GM23338 (cell line): ENCODE measurements around the gene PMM1. TPM values are rescaled to one million over a fixed set of nuclear protein-coding genes. Genes with fewer than 3 reads are reported as not detected.

Source experiments
- ATAC-seq: fragments of 200-7000 bp; cut with Tn5 transposase; 3 replicates; pipeline ENCODE4 v1.9.1; 2020
- DNase-seq: peaks from one replicate; pipeline ENCODE4 v3.0.0-alpha.2; 2015; ENCODE audit warnings: low spot score
- H2AFZ ChIP-seq: fragments of 200-600 bp; sonication (generic); 2 replicates; pipeline ENCODE4 v1.8.0; 2016; ENCODE audit warnings: antibody characterized with exemption, mild to moderate bottlenecking, moderate library complexity
- H3F3A ChIP-seq: fragments of 200-600 bp; sonication (generic); replicated peaks from 2 replicates; pipeline ENCODE4 v1.8.0; 2017; ENCODE audit warnings: antibody characterized with exemption, mixed run types, low read depth
- H3K27ac ChIP-seq: fragments of 200-600 bp; sonication (generic); 2 replicates; pipeline ENCODE4 v1.6.1; 2016; ENCODE audit warnings: low read depth
- H3K27me3 ChIP-seq: fragments of 200-600 bp; sonication (generic); 2 replicates; pipeline ENCODE4 v1.8.0; 2016; ENCODE audit warnings: mild to moderate bottlenecking, mixed run types, moderate library complexity; ENCODE audit not compliant: insufficient read depth
- H3K36me3 ChIP-seq: fragments of 200-600 bp; sonication (generic); 2 replicates; pipeline ENCODE4 v1.8.0; 2016; ENCODE audit warnings: mild to moderate bottlenecking; ENCODE audit not compliant: insufficient read depth
- H3K4me1 ChIP-seq: fragments of 200-600 bp; sonication (generic); 2 replicates; pipeline ENCODE4 v1.8.0; 2016; ENCODE audit warnings: mild to moderate bottlenecking, moderate library complexity; ENCODE audit not compliant: insufficient read depth
- H3K4me2 ChIP-seq: fragments of 200-600 bp; sonication (generic); 2 replicates; pipeline ENCODE4 v1.7.1; 2017; ENCODE audit warnings: mixed run types
- H3K4me3 ChIP-seq: fragments of 200-600 bp; sonication (generic); 2 replicates; pipeline ENCODE4 v1.6.1; 2016; ENCODE audit warnings: mixed run types
- H3K79me2 ChIP-seq: fragments of 200-600 bp; sonication (generic); replicated peaks from 2 replicates; pipeline ENCODE4 v1.8.0; 2017; ENCODE audit warnings: mild to moderate bottlenecking; ENCODE audit not compliant: insufficient read depth
- H3K9me2 ChIP-seq: fragments of 200-600 bp; sonication (generic); 2 replicates; pipeline ENCODE4 v1.8.0; 2017; ENCODE audit not compliant: insufficient read depth
- H4K20me1 ChIP-seq: fragments of 200-600 bp; sonication (generic); replicated peaks from 2 replicates; pipeline ENCODE4 v1.8.0; 2017; ENCODE audit warnings: mild to moderate bottlenecking; ENCODE audit not compliant: insufficient read depth
- H3K27ac Mint-ChIP-seq: 2 replicates; pipeline ENCODE4 v1.8.0; 2020; ENCODE audit warnings: inconsistent platforms, mild to moderate bottlenecking, moderate library complexity, mixed read lengths
- H3K27me3 Mint-ChIP-seq: 3 replicates; pipeline ENCODE4 v1.8.0; 2022; ENCODE audit warnings: low read depth, mild to moderate bottlenecking, moderate library complexity, mixed read lengths, inconsistent platforms; ENCODE audit not compliant: insufficient read depth, poor library complexity
- H3K36me3 Mint-ChIP-seq: 3 replicates; pipeline ENCODE4 v1.8.0; 2021; ENCODE audit warnings: low read depth, mild to moderate bottlenecking, inconsistent platforms, moderate library complexity, mixed read lengths
- H3K4me1 Mint-ChIP-seq: 3 replicates; pipeline ENCODE4 v1.8.0; 2020; ENCODE audit warnings: mild to moderate bottlenecking, inconsistent platforms, mixed read lengths
- H3K4me3 Mint-ChIP-seq: 3 replicates; pipeline ENCODE4 v1.8.0; 2021; ENCODE audit warnings: moderate library complexity, mild to moderate bottlenecking, inconsistent platforms, mixed read lengths
- H3K9me3 Mint-ChIP-seq: 3 replicates; pipeline ENCODE4 v1.8.0; 2020; ENCODE audit warnings: moderate library complexity, mild to moderate bottlenecking, inconsistent platforms, mixed read lengths
- CREB1 ChIP-seq: fragments of 250-450 bp; sonication (Bioruptor Pico); IDR thresholded peaks from 2 replicates; pipeline ENCODE4 v1.5.0; 2020; ENCODE audit warnings: low read depth, mild to moderate bottlenecking, moderate library complexity
- EZH2 ChIP-seq: fragments of 200-600 bp; sonication (generic); IDR thresholded peaks from one replicate; pipeline ENCODE4 v1.8.0; 2017; ENCODE audit warnings: antibody characterized with exemption, mild to moderate bottlenecking, low read depth; ENCODE audit not compliant: unreplicated experiment
- EZH2phosphoT487 ChIP-seq: fragments of 200-600 bp; sonication (generic); IDR thresholded peaks from one replicate; pipeline ENCODE4 v1.8.1; 2018; ENCODE audit warnings: antibody characterized with exemption; ENCODE audit not compliant: unreplicated experiment
- JUNB ChIP-seq: IDR thresholded peaks from one replicate; pipeline ENCODE4 v1.6.1; 2016; ENCODE audit warnings: antibody characterized with exemption; ENCODE audit not compliant: unreplicated experiment
- NANOG ChIP-seq: IDR thresholded peaks from 2 replicates; pipeline ENCODE4 v1.6.1; 2016; ENCODE audit warnings: antibody characterized with exemption, borderline replicate concordance
- POLR2AphosphoS5 ChIP-seq: IDR thresholded peaks from 2 replicates; pipeline ENCODE4 v1.6.1; 2016; ENCODE audit warnings: antibody characterized with exemption, low read depth
- STAT1 ChIP-seq: IDR thresholded peaks from one replicate; pipeline ENCODE4 v1.6.1; 2016; ENCODE audit warnings: antibody characterized with exemption; ENCODE audit not compliant: unreplicated experiment
- ZNF114 ChIP-seq: fragments of 250-450 bp; sonication (Bioruptor Pico); IDR thresholded peaks from 2 replicates; pipeline ENCODE4 v1.5.0; 2020; ENCODE audit warnings: mild to moderate bottlenecking, moderate library complexity
- ZNF331 ChIP-seq: fragments of 250-450 bp; sonication (Bioruptor Pico); IDR thresholded peaks from 2 replicates; pipeline ENCODE4 v1.5.0; 2020; ENCODE audit warnings: low read depth, mild to moderate bottlenecking, moderate library complexity
- ZNF462 ChIP-seq: fragments of 250-450 bp; sonication (Bioruptor Pico); IDR thresholded peaks from 2 replicates; pipeline ENCODE4 v1.5.0; 2020; ENCODE audit warnings: mild to moderate bottlenecking, moderate library complexity
- polyA plus RNA-seq: library from polyadenylated mRNA; unstranded; fragments of >200 nt; fragmentation: Nextera tagmentation; extraction: Ambion mirVana; gene quantifications from 2 replicates; pipeline ENCODE4 v1.2.1, GENCODE V29; 2016
- total RNA-seq: library from RNA; depleted of rRNA; stranded (reverse); fragments of >200 nt; shearing (Covaris generic); gene quantifications from 2 replicates; pipeline ENCODE4 v1.2.3, GENCODE V29; 2014
- TF ChIP-seq, protein P1 (sequence below): IDR thresholded peaks from 2 replicates; pipeline ENCODE4 v1.6.1; 2016; ENCODE audit warnings: antibody characterized with exemption
- TF ChIP-seq, protein P2 (sequence below): IDR thresholded peaks from one replicate; pipeline ENCODE4 v1.6.1; 2018; ENCODE audit warnings: antibody characterized with exemption; ENCODE audit not compliant: unreplicated experiment
- TF ChIP-seq, protein P3 (sequence below), 2 experiments: fragments of 200-600 bp in 1 of 2; sonication (generic) in 1 of 2; conservative IDR thresholded peaks; 2 replicates each; pipeline versions ENCODE4 v1.5.1 to v1.6.1; 2016 to 2017; ENCODE audit warnings: antibody characterized with exemption in 2 of 2, low read depth in 2 of 2, mild to moderate bottlenecking in 2 of 2, moderate library complexity in 1 of 2

The PMM1 gene
- total and polyA plus RNA-seq, 2 experiments from 2014 or later, result 8.7 to 9.9 TPM

GRCh38 chr22:41587347-41587723 is 2.3 kb downstream of the PMM1 start:
- Mint-ChIP-seq H3K36me3 (peaks cover 2% of the 10 kb centered on the region; the same call in 1 of the 3 replicates), H3K4me3 (no peak overlapping the region), H3K27ac (no peak overlapping the region), H3K9me3 (peaks cover 3% of the 10 kb centered on the region; the same call in 1 of the 3 replicates), H3K27me3 (peaks cover 8% of the 10 kb centered on the region), H3K4me1 (peaks cover 6% of the 10 kb centered on the region; the same call in 2 of the 3 replicates)
- ATAC-seq, result no peak
- Histone ChIP-seq H3F3A (0 out of 2 replicates have a peak, but pooled peaks cover 4% of the 10 kb centered on the region), H3K27ac (no peak overlapping the region), H3K27me3 (no peaks in the 10 kb centered on the region), H4K20me1 (no peaks in the 10 kb centered on the region), H2AFZ (no peak overlapping the region), H3K4me2 (no peak overlapping the region), H3K9me2 (no peaks in the 10 kb centered on the region), H3K79me2 (no peaks in the 10 kb centered on the region), H3K4me3 (no peak overlapping the region), H3K4me1 (peaks cover 6% of the 10 kb centered on the region), H3K36me3 (no peaks in the 10 kb centered on the region)
- no peak for DNase-seq
- no peak for TF ChIP-seq EZH2phosphoT487
- no peak for TF ChIP-seq NANOG
- TF ChIP-seq, protein P1, sequence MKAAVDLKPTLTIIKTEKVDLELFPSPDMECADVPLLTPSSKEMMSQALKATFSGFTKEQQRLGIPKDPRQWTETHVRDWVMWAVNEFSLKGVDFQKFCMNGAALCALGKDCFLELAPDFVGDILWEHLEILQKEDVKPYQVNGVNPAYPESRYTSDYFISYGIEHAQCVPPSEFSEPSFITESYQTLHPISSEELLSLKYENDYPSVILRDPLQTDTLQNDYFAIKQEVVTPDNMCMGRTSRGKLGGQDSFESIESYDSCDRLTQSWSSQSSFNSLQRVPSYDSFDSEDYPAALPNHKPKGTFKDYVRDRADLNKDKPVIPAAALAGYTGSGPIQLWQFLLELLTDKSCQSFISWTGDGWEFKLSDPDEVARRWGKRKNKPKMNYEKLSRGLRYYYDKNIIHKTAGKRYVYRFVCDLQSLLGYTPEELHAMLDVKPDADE, result no peak
- TF ChIP-seq STAT1, result no peak
- TF ChIP-seq POLR2AphosphoS5, result no peak
- TF ChIP-seq ZNF462 (CRISPR knock-in tag), result no peak
- TF ChIP-seq ZNF114 (CRISPR knock-in tag), result no peak
- TF ChIP-seq ZNF331 (CRISPR knock-in tag), result no peak
- TF ChIP-seq, protein P2, sequence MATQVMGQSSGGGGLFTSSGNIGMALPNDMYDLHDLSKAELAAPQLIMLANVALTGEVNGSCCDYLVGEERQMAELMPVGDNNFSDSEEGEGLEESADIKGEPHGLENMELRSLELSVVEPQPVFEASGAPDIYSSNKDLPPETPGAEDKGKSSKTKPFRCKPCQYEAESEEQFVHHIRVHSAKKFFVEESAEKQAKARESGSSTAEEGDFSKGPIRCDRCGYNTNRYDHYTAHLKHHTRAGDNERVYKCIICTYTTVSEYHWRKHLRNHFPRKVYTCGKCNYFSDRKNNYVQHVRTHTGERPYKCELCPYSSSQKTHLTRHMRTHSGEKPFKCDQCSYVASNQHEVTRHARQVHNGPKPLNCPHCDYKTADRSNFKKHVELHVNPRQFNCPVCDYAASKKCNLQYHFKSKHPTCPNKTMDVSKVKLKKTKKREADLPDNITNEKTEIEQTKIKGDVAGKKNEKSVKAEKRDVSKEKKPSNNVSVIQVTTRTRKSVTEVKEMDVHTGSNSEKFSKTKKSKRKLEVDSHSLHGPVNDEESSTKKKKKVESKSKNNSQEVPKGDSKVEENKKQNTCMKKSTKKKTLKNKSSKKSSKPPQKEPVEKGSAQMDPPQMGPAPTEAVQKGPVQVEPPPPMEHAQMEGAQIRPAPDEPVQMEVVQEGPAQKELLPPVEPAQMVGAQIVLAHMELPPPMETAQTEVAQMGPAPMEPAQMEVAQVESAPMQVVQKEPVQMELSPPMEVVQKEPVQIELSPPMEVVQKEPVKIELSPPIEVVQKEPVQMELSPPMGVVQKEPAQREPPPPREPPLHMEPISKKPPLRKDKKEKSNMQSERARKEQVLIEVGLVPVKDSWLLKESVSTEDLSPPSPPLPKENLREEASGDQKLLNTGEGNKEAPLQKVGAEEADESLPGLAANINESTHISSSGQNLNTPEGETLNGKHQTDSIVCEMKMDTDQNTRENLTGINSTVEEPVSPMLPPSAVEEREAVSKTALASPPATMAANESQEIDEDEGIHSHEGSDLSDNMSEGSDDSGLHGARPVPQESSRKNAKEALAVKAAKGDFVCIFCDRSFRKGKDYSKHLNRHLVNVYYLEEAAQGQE, result no peak
- TF ChIP-seq, protein P3, sequence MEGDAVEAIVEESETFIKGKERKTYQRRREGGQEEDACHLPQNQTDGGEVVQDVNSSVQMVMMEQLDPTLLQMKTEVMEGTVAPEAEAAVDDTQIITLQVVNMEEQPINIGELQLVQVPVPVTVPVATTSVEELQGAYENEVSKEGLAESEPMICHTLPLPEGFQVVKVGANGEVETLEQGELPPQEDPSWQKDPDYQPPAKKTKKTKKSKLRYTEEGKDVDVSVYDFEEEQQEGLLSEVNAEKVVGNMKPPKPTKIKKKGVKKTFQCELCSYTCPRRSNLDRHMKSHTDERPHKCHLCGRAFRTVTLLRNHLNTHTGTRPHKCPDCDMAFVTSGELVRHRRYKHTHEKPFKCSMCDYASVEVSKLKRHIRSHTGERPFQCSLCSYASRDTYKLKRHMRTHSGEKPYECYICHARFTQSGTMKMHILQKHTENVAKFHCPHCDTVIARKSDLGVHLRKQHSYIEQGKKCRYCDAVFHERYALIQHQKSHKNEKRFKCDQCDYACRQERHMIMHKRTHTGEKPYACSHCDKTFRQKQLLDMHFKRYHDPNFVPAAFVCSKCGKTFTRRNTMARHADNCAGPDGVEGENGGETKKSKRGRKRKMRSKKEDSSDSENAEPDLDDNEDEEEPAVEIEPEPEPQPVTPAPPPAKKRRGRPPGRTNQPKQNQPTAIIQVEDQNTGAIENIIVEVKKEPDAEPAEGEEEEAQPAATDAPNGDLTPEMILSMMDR (conservative IDR thresholded peaks at IDR 0.05; ENCODE audit: low read depth in 2 of 2), result no peak
- TF ChIP-seq JUNB, result no peak
- no peak for TF ChIP-seq EZH2
- no peak for TF ChIP-seq CREB1
